K562 (cell line): ENCODE results near the gene ZNF407. TPM values are rescaled to one million over a fixed set of nuclear protein-coding genes. Genes with fewer than 3 reads are reported as not detected.

Experiments used
- ATAC-seq: fragments of 200-7000 bp; cut with Tn5 transposase; 3 replicates; pipeline ENCODE4 v1.9.1; 2020; ENCODE audit warnings: moderate library complexity
- BruUV-seq: library from RNA; stranded (reverse); fragments of 400-500 nt; replicated peaks from 2 replicates; lab custom pipeline; 2021; lab: Mats Ljungman, UMichigan
- CTCF ChIA-PET: fragments of 300-600 bp; formaldehyde crosslinking; extraction: SDS; loops from one replicate; lab custom pipeline; 2021; ENCODE audit warnings: low intra/inter-chr PET ratio; lab: Yijun Ruan, JAX
- POLR2A ChIA-PET: fragments of 300-600, 350-650 bp; sonication (Branson Sonifier 250); formaldehyde crosslinking; extraction: SDS; loops from one replicate; lab custom pipeline; 2021; ENCODE audit warnings: antibody characterized with exemption, inconsistent platforms; lab: Yijun Ruan, JAX
- DNase-seq, 4 experiments: peaks; one replicate each; pipeline versions ENCODE4 v3.0.0 to v3.0.0-alpha.2; 2011 to 2018; ENCODE audit warnings: low spot score in 3 of 4, mixed read lengths in 3 of 4; ENCODE audit errors: extremely low read depth in 1 of 4
- FAIRE-seq: peaks from 2 replicates; lab custom pipeline; 2011; peaks lifted over from hg19 to GRCh38; lab: Jason Lieb, UNC
- H2AFZ ChIP-seq: 2 replicates; pipeline ENCODE4 v1.6.0; 2011; ENCODE audit warnings: low read depth, low read length, control low read depth, inconsistent platforms
- H3K27ac ChIP-seq: fragments of 200-600 bp; 3 replicates; pipeline ENCODE4 v1.8.0; 2011; ENCODE audit warnings: low read depth, mild to moderate bottlenecking, control low read depth, inconsistent platforms, low read length, moderate library complexity, mixed read lengths; ENCODE audit errors: extremely low read depth
- H3K27me3 ChIP-seq, 2 experiments: fragments of 300-600 bp in 1 of 2; 2 replicates in 1 of 2; 3 replicates in 1 of 2; pipeline versions ENCODE4 v1.6.0 to v1.8.0; 2011; ENCODE audit warnings: inconsistent platforms in 2 of 2, low read length in 2 of 2, mild to moderate bottlenecking in 1 of 2, mixed read lengths in 1 of 2, moderate library complexity in 1 of 2; ENCODE audit not compliant: control insufficient read depth in 2 of 2, insufficient read depth in 2 of 2
- H3K36me3 ChIP-seq: fragments of 300-600 bp; 3 replicates; pipeline ENCODE4 v1.8.0; 2011; ENCODE audit warnings: mild to moderate bottlenecking, low read length, inconsistent platforms; ENCODE audit not compliant: control insufficient read depth, insufficient read depth
- H3K4me1 ChIP-seq, 2 experiments: fragments of 200-600 bp in 1 of 2; replicated peaks in 1 of 2; 2 replicates in 1 of 2; 3 replicates in 1 of 2; pipeline versions ENCODE4 v1.5.1 to v1.8.0; 2011; ENCODE audit warnings: inconsistent platforms in 2 of 2, low read length in 2 of 2, mild to moderate bottlenecking in 1 of 2, mixed read lengths in 1 of 2, moderate library complexity in 1 of 2; ENCODE audit not compliant: control insufficient read depth in 2 of 2, insufficient read depth in 2 of 2
- H3K4me2 ChIP-seq: 2 replicates; pipeline ENCODE4 v1.6.1; 2011; ENCODE audit warnings: low read length, control low read depth, inconsistent platforms, mixed read lengths; ENCODE audit not compliant: insufficient read depth
- H3K4me3 ChIP-seq: fragments of 200-600 bp; sonication (generic), shearing (Covaris generic); 2 replicates; pipeline ENCODE4 v1.5.1; 2016; ENCODE audit warnings: control low read depth, inconsistent platforms
- H3K79me2 ChIP-seq: fragments of 200-600 bp; 3 replicates; pipeline ENCODE4 v1.8.0; 2011; ENCODE audit warnings: low read length, inconsistent platforms; ENCODE audit not compliant: control insufficient read depth, insufficient read depth
- H3K9ac ChIP-seq, 2 experiments: 2 replicates each; pipeline versions ENCODE4 v1.6.0 to v1.6.1; 2011; ENCODE audit warnings: low read depth in 2 of 2, low read length in 2 of 2, control low read depth in 1 of 2, inconsistent platforms in 1 of 2, mild to moderate bottlenecking in 1 of 2, mixed read lengths in 1 of 2; ENCODE audit not compliant: insufficient read depth in 1 of 2
- H3K9me1 ChIP-seq: one replicate; pipeline ENCODE4 v1.6.0; 2011; ENCODE audit warnings: inconsistent platforms, mild to moderate bottlenecking, low read length, moderate library complexity; ENCODE audit not compliant: control insufficient read depth, insufficient read depth
- H3K9me3 ChIP-seq: replicated peaks from 2 replicates; pipeline ENCODE4 v1.5.1; 2011; ENCODE audit warnings: low read depth, low read length, inconsistent platforms; ENCODE audit not compliant: control insufficient read depth, insufficient read depth
- H4K20me1 ChIP-seq: replicated peaks from 2 replicates; pipeline ENCODE4 v1.6.1; 2011; ENCODE audit warnings: low read length, inconsistent platforms, mixed read lengths; ENCODE audit not compliant: control insufficient read depth, insufficient read depth
- BRD9 ChIP-seq: fragments of 450-650 bp; IDR thresholded peaks from 2 replicates; pipeline ENCODE4 v1.6.1; 2018; ENCODE audit warnings: low read depth; ENCODE audit not compliant: partially characterized antibody
- CCAR2 ChIP-seq: fragments of 200-400 bp; formaldehyde crosslinking; IDR thresholded peaks from 2 replicates; pipeline ENCODE4 v1.6.1; 2017; ENCODE audit warnings: mild to moderate bottlenecking, low read depth, low read length
- CREB1 ChIP-seq, 2 experiments: sonication (generic) in 1 of 2; formaldehyde crosslinking in 1 of 2; IDR thresholded peaks; 2 replicates each; pipeline versions ENCODE4 v1.6.1 to v1.8.0; 2012 to 2022; ENCODE audit warnings: inconsistent platforms in 1 of 2, mild to moderate bottlenecking in 1 of 2, missing genetic modification reagents in 1 of 2, moderate library complexity in 1 of 2
- DDX20 ChIP-seq: fragments of 450-650 bp; IDR thresholded peaks from 2 replicates; pipeline ENCODE4 v1.6.1; 2016; ENCODE audit warnings: missing genetic modification characterization, low read depth, mild to moderate bottlenecking, missing compliant biosample characterization, moderate library complexity
- FOXA3 ChIP-seq, 2 experiments: fragments of 450-650 bp in 1 of 2; sonication (generic) in 1 of 2; formaldehyde crosslinking; IDR thresholded peaks in 1 of 2; conservative IDR thresholded peaks in 1 of 2; 2 replicates each; pipeline versions ENCODE4 v1.4.0 to v1.8.0; 2020 to 2022; ENCODE audit warnings: mild to moderate bottlenecking in 2 of 2, missing genetic modification reagents in 1 of 2
- NCOA4 ChIP-seq: fragments of 450-650 bp; IDR thresholded peaks from 2 replicates; pipeline ENCODE4 v1.6.1; 2018; ENCODE audit warnings: mild to moderate bottlenecking; ENCODE audit not compliant: partially characterized antibody
- SMAD2 ChIP-seq: fragments of 150-350 bp; IDR thresholded peaks from 2 replicates; pipeline ENCODE4 v1.6.1; 2014; ENCODE audit warnings: low read depth, mild to moderate bottlenecking, low read length
- ZNF583 ChIP-seq: fragments of 250-450 bp; sonication (Bioruptor Pico); IDR thresholded peaks from 2 replicates; pipeline ENCODE4 v1.4.0; 2020
- WGBS: fragments of 100-300 bp; shearing (Covaris generic); methylation state at CpG from one replicate; pipeline ENCODE4 v1.1.6; 2016; ENCODE audit warnings: low coverage, mixed read lengths; ENCODE audit not compliant: insufficient coverage; ENCODE audit errors: missing lambda C conversion rate; 5-methylcytosine and 5-hydroxymethylcytosine counted together
- in situ Hi-C: fragments of 300-500 bp; cut with MboI; formaldehyde crosslinking; loops from 4 replicates; pipeline ENCODE4 v1.15.0; 2018; ENCODE audit warnings: inconsistent platforms, mixed read lengths
- intact Hi-C: fragments of 100-400 bp; cut with micrococcal nuclease; formaldehyde crosslinking; loops from 2 replicates; pipeline ENCODE4 v1.14.2; 2022
- polyA plus RNA-seq, 8 experiments: library from polyadenylated mRNA; depleted of rRNA in 4 of 8; stranded (reverse) in 5 of 8; unstranded in 3 of 8; fragments of >200 nt; fragmentation: Nextera tagmentation in 2 of 8; fragmentation: Illumina TruSeq in 1 of 8; extraction: Ambion mirVana in 2 of 8; extraction: Trizol in 1 of 8; gene quantifications; 2 replicates each; pipeline versions ENCODE4 v1.2.1 to v1.2.3, GENCODE V29; 2011 to 2014; ENCODE audit warnings: inconsistent platforms in 1 of 8, missing spikeins in 1 of 8
- total RNA-seq, 7 experiments: library from RNA; depleted of rRNA in 6 of 7; stranded (reverse); fragments of >200 nt in 6 of 7; fragmentation: Illumina TruSeq in 2 of 7; extraction: Trizol in 2 of 7; gene quantifications; 2 replicates each; pipeline versions ENCODE4 v1.2.1 to v1.2.3, GENCODE V29; 2011 to 2021; ENCODE audit warnings: low replicate concordance in 1 of 7
- TF ChIP-seq, protein P1 (sequence below): sonication (generic); formaldehyde crosslinking; IDR thresholded peaks from 2 replicates; pipeline ENCODE4 v1.8.0; 2023; ENCODE audit warnings: missing genetic modification reagents, mild to moderate bottlenecking, borderline replicate concordance
- TF ChIP-seq, protein P2 (sequence below): fragments of 250-450 bp; sonication (Bioruptor Pico); IDR thresholded peaks from 2 replicates; pipeline ENCODE4 v1.9.0; 2021; ENCODE audit warnings: mild to moderate bottlenecking, inconsistent platforms

Gene ZNF407
- total and polyA plus RNA-seq, 9 of the 15 experiments (the other 6 are each of a cell fraction or from before 2014, with no cell fraction given), result 0.21 to 5.4 (median 2.3) TPM

DNA sequence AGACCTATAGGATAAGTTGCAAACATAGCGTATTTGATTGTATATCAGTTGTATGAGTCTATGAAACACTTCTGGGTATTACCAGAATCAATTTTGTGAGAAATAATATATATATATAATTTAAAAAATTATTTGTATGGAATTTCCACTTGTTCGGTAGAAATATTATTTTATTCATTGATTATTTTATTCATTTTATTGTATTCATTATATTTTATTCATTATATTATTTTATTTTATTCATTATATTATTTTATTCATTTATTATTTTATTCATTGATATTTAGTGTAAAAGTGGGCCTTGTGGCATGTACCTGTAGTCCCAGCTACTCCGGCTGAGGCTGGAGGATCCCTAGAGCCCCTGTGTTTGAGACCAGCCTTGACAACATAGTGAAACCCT lies 268.9 kb downstream of the ZNF407 start:
- H3K9ac ChIP-seq, result no peak overlapping the region
- TF ChIP-seq, protein P1, sequence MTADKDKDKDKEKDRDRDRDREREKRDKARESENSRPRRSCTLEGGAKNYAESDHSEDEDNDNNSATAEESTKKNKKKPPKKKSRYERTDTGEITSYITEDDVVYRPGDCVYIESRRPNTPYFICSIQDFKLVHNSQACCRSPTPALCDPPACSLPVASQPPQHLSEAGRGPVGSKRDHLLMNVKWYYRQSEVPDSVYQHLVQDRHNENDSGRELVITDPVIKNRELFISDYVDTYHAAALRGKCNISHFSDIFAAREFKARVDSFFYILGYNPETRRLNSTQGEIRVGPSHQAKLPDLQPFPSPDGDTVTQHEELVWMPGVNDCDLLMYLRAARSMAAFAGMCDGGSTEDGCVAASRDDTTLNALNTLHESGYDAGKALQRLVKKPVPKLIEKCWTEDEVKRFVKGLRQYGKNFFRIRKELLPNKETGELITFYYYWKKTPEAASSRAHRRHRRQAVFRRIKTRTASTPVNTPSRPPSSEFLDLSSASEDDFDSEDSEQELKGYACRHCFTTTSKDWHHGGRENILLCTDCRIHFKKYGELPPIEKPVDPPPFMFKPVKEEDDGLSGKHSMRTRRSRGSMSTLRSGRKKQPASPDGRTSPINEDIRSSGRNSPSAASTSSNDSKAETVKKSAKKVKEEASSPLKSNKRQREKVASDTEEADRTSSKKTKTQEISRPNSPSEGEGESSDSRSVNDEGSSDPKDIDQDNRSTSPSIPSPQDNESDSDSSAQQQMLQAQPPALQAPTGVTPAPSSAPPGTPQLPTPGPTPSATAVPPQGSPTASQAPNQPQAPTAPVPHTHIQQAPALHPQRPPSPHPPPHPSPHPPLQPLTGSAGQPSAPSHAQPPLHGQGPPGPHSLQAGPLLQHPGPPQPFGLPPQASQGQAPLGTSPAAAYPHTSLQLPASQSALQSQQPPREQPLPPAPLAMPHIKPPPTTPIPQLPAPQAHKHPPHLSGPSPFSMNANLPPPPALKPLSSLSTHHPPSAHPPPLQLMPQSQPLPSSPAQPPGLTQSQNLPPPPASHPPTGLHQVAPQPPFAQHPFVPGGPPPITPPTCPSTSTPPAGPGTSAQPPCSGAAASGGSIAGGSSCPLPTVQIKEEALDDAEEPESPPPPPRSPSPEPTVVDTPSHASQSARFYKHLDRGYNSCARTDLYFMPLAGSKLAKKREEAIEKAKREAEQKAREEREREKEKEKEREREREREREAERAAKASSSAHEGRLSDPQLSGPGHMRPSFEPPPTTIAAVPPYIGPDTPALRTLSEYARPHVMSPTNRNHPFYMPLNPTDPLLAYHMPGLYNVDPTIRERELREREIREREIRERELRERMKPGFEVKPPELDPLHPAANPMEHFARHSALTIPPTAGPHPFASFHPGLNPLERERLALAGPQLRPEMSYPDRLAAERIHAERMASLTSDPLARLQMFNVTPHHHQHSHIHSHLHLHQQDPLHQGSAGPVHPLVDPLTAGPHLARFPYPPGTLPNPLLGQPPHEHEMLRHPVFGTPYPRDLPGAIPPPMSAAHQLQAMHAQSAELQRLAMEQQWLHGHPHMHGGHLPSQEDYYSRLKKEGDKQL (CRISPR knock-in tag), result no peak
- TF ChIP-seq FOXA3 (CRISPR knock-in tag; conservative IDR thresholded peaks at IDR 0.05 in 1 of 2, IDR thresholded peaks at IDR 0.05 in 1 of 2) (no peak), BRD9 (no peak), CCAR2 (no peak), NCOA4 (no peak), CREB1 (IDR thresholded peaks at IDR 0.05) (no peak), CREB1 (CRISPR knock-in tag; IDR thresholded peaks at IDR 0.05) (no peak), ZNF583 (no peak), SMAD2 (no peak), DDX20 (tag) (no peak)
- TF ChIP-seq, protein P2, sequence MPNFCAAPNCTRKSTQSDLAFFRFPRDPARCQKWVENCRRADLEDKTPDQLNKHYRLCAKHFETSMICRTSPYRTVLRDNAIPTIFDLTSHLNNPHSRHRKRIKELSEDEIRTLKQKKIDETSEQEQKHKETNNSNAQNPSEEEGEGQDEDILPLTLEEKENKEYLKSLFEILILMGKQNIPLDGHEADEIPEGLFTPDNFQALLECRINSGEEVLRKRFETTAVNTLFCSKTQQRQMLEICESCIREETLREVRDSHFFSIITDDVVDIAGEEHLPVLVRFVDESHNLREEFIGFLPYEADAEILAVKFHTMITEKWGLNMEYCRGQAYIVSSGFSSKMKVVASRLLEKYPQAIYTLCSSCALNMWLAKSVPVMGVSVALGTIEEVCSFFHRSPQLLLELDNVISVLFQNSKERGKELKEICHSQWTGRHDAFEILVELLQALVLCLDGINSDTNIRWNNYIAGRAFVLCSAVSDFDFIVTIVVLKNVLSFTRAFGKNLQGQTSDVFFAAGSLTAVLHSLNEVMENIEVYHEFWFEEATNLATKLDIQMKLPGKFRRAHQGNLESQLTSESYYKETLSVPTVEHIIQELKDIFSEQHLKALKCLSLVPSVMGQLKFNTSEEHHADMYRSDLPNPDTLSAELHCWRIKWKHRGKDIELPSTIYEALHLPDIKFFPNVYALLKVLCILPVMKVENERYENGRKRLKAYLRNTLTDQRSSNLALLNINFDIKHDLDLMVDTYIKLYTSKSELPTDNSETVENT (CRISPR knock-in tag), result no peak
- no peak overlapping the region for H3K27ac ChIP-seq
- no peaks in the 10 kb centered on the region for H3K9me3 ChIP-seq
- POLR2A ChIA-PET, result no interaction called here
- H3K4me3 ChIP-seq, result no peak overlapping the region
- no peaks in the 10 kb centered on the region for H3K36me3 ChIP-seq
- in situ Hi-C loops (no loop called here), intact Hi-C loops (no loop called here)
- CTCF ChIA-PET, result no interaction called here
- no peak for DNase-seq
- FAIRE-seq, result no peak
- no peak overlapping the region for H3K4me2 ChIP-seq
- no peaks in the 10 kb centered on the region for H3K27me3 ChIP-seq
- no peaks in the 10 kb centered on the region for H3K79me2 ChIP-seq
- H3K4me1 ChIP-seq, result no peaks in the 10 kb centered on the region; a peak in 1 of 5 replicates
- no peaks in the 10 kb centered on the region for H4K20me1 ChIP-seq
- no peaks in the 10 kb centered on the region for H3K9me1 ChIP-seq
- 97% methylated on average over 3 of the region's 3 CpGs for WGBS
- ATAC-seq, result no peak
- no peak overlapping the region for H2AFZ ChIP-seq
- no TSS peak for BruUV-seq
